Smooth muscle cell (in vitro differentiated cells): ENCODE measurements around the gene VPS39. TPM values are rescaled to one million over a fixed set of nuclear protein-coding genes. Genes with fewer than 3 reads are reported as not detected.

Experiments used
- DNase-seq: peaks from one replicate; lab custom pipeline; 2025; ENCODE audit not compliant: unreplicated experiment; lab: John Stamatoyannopoulos, UW
- H2AFZ ChIP-seq: fragments of 200-600 bp; sonication (generic); 2 replicates; pipeline ENCODE4 v1.6.0; 2016; ENCODE audit warnings: antibody characterized with exemption, low read depth, mild to moderate bottlenecking
- H3F3A ChIP-seq: fragments of 200-600 bp; sonication (generic); 2 replicates; pipeline ENCODE4 v1.6.0; 2017; ENCODE audit warnings: antibody characterized with exemption, low read depth
- H3K27ac ChIP-seq: fragments of 200-600 bp; sonication (generic); 2 replicates; pipeline ENCODE4 v1.5.1; 2016; ENCODE audit warnings: low read depth, mild to moderate bottlenecking
- H3K27me3 ChIP-seq: fragments of 200-600 bp; sonication (generic); 2 replicates; pipeline ENCODE4 v1.6.1; 2016; ENCODE audit warnings: low read depth, mild to moderate bottlenecking
- H3K36me3 ChIP-seq: fragments of 200-600 bp; sonication (generic); 2 replicates; pipeline ENCODE4 v1.5.1; 2016; ENCODE audit warnings: low read depth
- H3K4me1 ChIP-seq: fragments of 200-600 bp; sonication (generic); 2 replicates; pipeline ENCODE4 v1.5.1; 2016; ENCODE audit warnings: low read depth
- H3K4me2 ChIP-seq: fragments of 200-600 bp; sonication (generic); 2 replicates; pipeline ENCODE4 v1.6.0; 2016; ENCODE audit warnings: mild to moderate bottlenecking
- H3K4me3 ChIP-seq: fragments of 200-600 bp; sonication (generic); 2 replicates; pipeline ENCODE4 v1.5.1; 2016; ENCODE audit warnings: mild to moderate bottlenecking
- H3K79me2 ChIP-seq: fragments of 200-600 bp; sonication (generic); 2 replicates; pipeline ENCODE4 v1.6.0; 2016; ENCODE audit warnings: low read depth, mild to moderate bottlenecking
- H3K9ac ChIP-seq: fragments of 200-600 bp; sonication (generic); 2 replicates; pipeline ENCODE4 v1.6.0; 2016; ENCODE audit warnings: low read depth
- H3K9me3 ChIP-seq: fragments of 200-600 bp; sonication (generic); replicated peaks from 2 replicates; pipeline ENCODE4 v1.5.1; 2016; ENCODE audit warnings: low read depth
- H4K20me1 ChIP-seq: fragments of 200-600 bp; sonication (generic); 2 replicates; pipeline ENCODE4 v1.6.0; 2016; ENCODE audit warnings: low read depth
- whole genome bisulfite sequencing: methylation state at CpG from one replicate; pipeline ENCODE4 v1.1.7; 2016; ENCODE audit warnings: low lambda C conversion rate; 5-methylcytosine and 5-hydroxymethylcytosine counted together
- polyA plus RNA-seq: library from polyadenylated mRNA; unstranded; fragments of >200 nt; fragmentation: Nextera tagmentation; extraction: Ambion mirVana; gene quantifications from 2 replicates; pipeline ENCODE4 v1.2.1, GENCODE V29; 2016
- total RNA-seq: library from RNA; depleted of rRNA; stranded (reverse); fragments of >200 nt; gene quantifications from 2 replicates; pipeline ENCODE4 v1.2.3, GENCODE V29; 2014
- TF ChIP-seq, protein P1 (sequence below): fragments of 200-600 bp; sonication (generic); IDR thresholded peaks from 2 replicates; pipeline ENCODE4 v1.5.1; 2017; ENCODE audit warnings: borderline replicate concordance, mild to moderate bottlenecking, antibody characterized with exemption; ENCODE audit not compliant: insufficient read depth, poor library complexity, severe bottlenecking

VPS39 gene
- total and polyA plus RNA-seq, 2 experiments from 2014 or later, result 35.0 to 41.2 TPM

DNA sequence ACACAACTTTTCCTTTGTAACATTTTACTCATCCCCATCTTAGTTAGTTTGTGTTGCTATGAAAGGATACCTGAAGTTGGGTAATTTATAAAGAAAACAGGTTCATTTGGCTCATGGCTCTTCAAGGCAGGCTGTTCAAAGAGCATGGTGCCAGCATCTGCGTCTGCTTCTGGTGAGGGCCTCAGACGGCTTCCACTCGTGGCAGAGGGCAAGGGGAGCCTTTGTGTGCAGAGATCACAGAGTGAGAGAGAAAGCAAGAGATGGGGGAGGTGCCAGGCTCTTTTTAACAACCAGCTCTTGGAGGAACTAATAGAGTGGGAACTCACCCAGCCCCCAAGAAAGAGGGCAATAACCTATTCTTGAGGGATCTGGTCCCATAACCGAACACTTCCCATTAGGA lies 74.7 kb downstream of the VPS39 start:
- WGBS, result 89% methylated on average over 4 of the region's 4 CpGs
- H2AFZ ChIP-seq, result no peak overlapping the region

DNA sequence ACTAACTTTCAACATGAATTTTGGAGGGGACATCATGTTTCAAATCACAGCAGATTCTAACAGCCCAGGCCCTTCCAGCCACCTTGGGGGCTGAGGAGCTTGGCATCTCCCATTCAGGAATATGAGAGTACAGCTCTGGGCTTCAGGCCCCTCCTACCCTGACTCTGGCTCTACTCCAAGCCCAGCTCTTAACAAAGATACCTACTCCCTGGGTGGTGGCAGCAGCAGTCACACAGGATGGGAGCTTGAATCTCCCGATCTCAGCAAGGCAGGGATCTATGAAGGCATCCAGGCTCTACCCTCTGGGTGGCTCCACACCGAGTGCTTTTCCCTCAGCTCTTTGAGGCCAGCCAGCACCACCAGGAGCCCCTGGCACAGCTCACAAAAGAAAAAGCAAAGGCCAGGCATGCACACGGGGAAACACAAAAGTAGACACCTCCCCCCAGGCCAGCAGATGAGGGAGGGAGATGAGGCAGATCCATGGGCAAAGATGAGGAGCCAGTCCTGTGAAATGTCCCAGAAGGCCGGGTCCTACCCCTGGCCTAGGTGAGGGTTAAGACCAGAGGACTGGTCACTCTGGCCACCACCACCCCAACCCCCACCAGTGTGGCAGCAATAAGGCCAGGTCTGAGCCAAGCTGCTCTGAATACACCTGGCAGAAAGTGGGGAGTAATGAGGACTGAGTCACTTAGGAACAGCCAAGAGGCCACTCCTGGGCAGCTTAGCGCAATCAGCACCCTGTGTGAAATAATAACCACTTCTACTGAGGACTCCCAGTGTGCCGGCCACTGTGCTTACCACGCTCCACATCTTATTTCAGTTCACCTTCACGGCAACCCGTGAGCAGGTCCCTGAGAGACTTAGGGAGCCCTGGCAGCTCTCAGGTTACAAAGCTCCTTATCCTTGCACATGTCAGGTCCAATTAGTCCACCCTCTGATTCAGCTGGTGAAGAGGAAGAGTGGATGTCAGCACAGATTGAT lies 76.0 kb downstream of the VPS39 start:
- WGBS, result 80% methylated on average over 9 of the region's 9 CpGs

More for the DNA sequence above, 74.7 kb downstream of the VPS39 start:
- Histone ChIP-seq H3K9ac (no peak overlapping the region), H3K36me3 (no peaks in the 10 kb centered on the region), H3K27me3 (peaks cover 22% of the 10 kb centered on the region), H3K79me2 (no peaks in the 10 kb centered on the region), H3K9me3 (no peaks in the 10 kb centered on the region), H4K20me1 (no peaks in the 10 kb centered on the region), H3F3A (no peaks in the 10 kb centered on the region), H3K4me1 (no peaks in the 10 kb centered on the region), H3K4me2 (no peak overlapping the region), H3K27ac (no peak overlapping the region), H3K4me3 (no peak overlapping the region)
- no peak for DNase-seq
- TF ChIP-seq, protein P1, sequence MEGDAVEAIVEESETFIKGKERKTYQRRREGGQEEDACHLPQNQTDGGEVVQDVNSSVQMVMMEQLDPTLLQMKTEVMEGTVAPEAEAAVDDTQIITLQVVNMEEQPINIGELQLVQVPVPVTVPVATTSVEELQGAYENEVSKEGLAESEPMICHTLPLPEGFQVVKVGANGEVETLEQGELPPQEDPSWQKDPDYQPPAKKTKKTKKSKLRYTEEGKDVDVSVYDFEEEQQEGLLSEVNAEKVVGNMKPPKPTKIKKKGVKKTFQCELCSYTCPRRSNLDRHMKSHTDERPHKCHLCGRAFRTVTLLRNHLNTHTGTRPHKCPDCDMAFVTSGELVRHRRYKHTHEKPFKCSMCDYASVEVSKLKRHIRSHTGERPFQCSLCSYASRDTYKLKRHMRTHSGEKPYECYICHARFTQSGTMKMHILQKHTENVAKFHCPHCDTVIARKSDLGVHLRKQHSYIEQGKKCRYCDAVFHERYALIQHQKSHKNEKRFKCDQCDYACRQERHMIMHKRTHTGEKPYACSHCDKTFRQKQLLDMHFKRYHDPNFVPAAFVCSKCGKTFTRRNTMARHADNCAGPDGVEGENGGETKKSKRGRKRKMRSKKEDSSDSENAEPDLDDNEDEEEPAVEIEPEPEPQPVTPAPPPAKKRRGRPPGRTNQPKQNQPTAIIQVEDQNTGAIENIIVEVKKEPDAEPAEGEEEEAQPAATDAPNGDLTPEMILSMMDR, result no peak

DNA sequence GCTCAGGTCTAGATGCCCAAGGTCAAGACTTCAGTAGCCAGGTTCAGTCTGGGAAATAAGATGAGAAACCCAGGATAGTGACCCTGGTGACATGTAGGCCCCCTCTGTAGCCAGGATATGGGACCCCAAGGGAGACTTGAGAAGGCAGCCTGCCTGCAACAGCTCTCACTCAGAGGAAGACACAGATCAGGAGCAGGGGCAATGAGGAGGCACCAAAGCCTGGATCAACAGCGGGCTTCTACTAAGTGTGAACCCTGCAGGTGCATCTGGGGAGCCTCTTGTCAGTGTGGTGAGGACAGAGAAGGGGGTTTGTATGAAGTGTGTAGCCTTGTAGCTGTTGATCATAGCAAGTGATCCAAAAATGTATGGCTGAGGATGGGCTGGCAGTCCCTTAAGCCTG lies 77.1 kb downstream of the VPS39 start:
- WGBS, result 96% methylated on average over 1 of the region's 1 CpG
- no peaks in the 10 kb centered on the region for H3K4me1 ChIP-seq
- H3K4me2 ChIP-seq, result no peak overlapping the region
- H2AFZ ChIP-seq, result no peak overlapping the region
- no peaks in the 10 kb centered on the region for H4K20me1 ChIP-seq
- DNase-seq, result no peak
- no peak overlapping the region for H3K4me3 ChIP-seq
- H3K9me3 ChIP-seq, result no peaks in the 10 kb centered on the region
- H3F3A ChIP-seq, result no peaks in the 10 kb centered on the region
- peaks cover 22% of the 10 kb centered on the region for H3K27me3 ChIP-seq
- H3K9ac ChIP-seq, result no peak overlapping the region
- TF ChIP-seq, protein P1, result no peak
- no peaks in the 10 kb centered on the region for H3K36me3 ChIP-seq
- no peaks in the 10 kb centered on the region for H3K79me2 ChIP-seq
- no peak overlapping the region for H3K27ac ChIP-seq

More for the DNA sequence above, 76.0 kb downstream of the VPS39 start:
- DNase-seq, result no peak
- H2AFZ ChIP-seq, result no peak overlapping the region
- H3K27me3 ChIP-seq, result peaks cover 22% of the 10 kb centered on the region
- H4K20me1 ChIP-seq, result no peaks in the 10 kb centered on the region
- no peak overlapping the region for H3K9ac ChIP-seq
- H3K36me3 ChIP-seq, result no peaks in the 10 kb centered on the region
- no peaks in the 10 kb centered on the region for H3K9me3 ChIP-seq
- H3K4me3 ChIP-seq, result no peak overlapping the region
- no peak overlapping the region for H3K27ac ChIP-seq
- H3F3A ChIP-seq, result no peaks in the 10 kb centered on the region
- H3K4me1 ChIP-seq, result no peaks in the 10 kb centered on the region
- no peak overlapping the region for H3K4me2 ChIP-seq
- no peaks in the 10 kb centered on the region for H3K79me2 ChIP-seq
- TF ChIP-seq, protein P1, result no peak
